ENCODE data around the gene G3BP1. TPM values are rescaled to one million over a fixed set of nuclear protein-coding genes. Genes with fewer than 3 reads are reported as not detected.

Gene G3BP1
- total RNA-seq, 1 experiment from 2014 or later = 400 TPM

DNA sequence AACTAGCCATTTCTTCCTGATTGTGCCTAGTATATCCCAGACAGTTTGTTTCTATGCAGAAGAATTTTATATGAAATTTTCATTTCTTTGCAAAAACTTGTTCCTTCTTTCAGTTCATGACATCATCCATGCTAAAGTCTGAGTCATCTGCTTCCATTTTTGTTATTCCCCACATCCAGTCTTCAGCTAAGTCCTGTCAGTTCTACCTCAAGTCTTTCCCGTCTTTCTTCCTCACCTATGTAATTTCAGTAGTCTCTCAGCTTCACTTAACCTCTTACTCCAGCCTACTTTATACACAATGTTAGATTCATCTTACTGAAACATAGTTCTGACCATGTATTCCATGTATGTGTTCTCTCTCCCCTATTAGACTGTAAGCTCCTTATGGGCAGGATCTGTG is 39.1 kb downstream of the G3BP1 start:
- Mint-ChIP-seq H3K4me1 (peaks cover 36% of the 10 kb centered on the region), H3K4me3 (no peak overlapping the region), H3K9me3 (no peaks in the 10 kb centered on the region), H3K36me3 (peaks cover 65% of the 10 kb centered on the region), H3K27ac (no peak overlapping the region), H3K27me3 (ENCODE audit: low read depth) (no peaks in the 10 kb centered on the region)
- DNase-seq (ENCODE audit: low spot score) (no peak), ATAC-seq (no peak)
- POLR2A ChIA-PET = no interaction called here
- CTCF ChIA-PET = no interaction called here
- TF ChIP-seq SP1 (CRISPR knock-in tag; conservative IDR thresholded peaks at IDR 0.05) = no peak
- TF ChIP-seq, protein P1, sequence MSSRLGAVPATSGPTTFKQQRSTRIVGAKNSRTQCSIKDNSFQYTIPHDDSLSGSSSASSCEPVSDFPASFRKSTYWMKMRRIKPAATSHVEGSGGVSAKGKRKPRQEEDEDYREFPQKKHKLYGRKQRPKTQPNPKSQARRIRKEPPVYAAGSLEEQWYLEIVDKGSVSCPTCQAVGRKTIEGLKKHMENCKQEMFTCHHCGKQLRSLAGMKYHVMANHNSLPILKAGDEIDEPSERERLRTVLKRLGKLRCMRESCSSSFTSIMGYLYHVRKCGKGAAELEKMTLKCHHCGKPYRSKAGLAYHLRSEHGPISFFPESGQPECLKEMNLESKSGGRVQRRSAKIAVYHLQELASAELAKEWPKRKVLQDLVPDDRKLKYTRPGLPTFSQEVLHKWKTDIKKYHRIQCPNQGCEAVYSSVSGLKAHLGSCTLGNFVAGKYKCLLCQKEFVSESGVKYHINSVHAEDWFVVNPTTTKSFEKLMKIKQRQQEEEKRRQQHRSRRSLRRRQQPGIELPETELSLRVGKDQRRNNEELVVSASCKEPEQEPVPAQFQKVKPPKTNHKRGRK (CRISPR knock-in tag; IDR thresholded peaks at IDR 0.05; ENCODE audit: borderline replicate concordance) = no peak

DNA sequence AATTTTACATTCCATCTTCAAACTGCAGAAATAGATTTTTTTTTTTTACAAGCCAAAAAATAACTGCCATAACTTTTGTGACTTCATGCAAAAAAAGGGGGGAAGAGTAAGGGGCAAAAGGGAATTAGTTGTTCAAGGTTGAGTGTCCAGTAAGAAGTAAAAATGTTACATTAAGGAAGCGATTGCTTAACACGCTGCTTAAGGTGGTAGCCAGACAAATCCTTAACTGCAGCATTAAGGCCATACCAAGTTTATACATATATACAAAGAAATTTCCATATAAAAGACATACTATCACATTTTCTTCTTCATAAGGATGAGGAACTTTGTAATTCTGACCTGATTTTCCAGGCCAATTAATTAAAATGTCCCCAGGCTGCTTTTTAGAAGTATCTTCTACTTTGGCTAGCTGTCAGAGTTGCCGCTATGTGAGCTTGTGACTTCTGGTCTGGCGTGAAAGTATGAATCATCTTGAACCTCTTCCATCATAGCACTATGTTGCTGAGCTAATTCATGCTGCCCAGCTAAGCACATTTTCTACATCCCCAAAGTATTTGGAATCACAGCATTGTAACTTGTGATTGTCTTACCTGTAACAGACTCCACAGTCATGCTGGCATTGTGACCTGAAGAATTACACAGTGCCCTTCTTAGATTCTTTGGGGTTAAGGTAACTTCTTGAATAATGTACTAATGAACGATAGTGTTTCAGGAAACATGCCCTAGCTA is 40.0 kb downstream of the G3BP1 start:
- ChIA-PET POLR2A (no interaction called here), CTCF (no interaction called here)
- Mint-ChIP-seq H3K27me3 (ENCODE audit: low read depth) (no peaks in the 10 kb centered on the region), H3K27ac (peak overlapping the region; percentile 62), H3K4me1 (peaks cover 44% of the 10 kb centered on the region), H3K36me3 (peaks cover 60% of the 10 kb centered on the region), H3K4me3 (no peak overlapping the region), H3K9me3 (no peaks in the 10 kb centered on the region)
- TF ChIP-seq MXD4 (CRISPR knock-in tag; IDR thresholded peaks at IDR 0.05; ENCODE audit: borderline replicate concordance) = no peak
- no peak for TF ChIP-seq NFATC4 (CRISPR knock-in tag; IDR thresholded peaks at IDR 0.05)
- TF ChIP-seq, protein P2, sequence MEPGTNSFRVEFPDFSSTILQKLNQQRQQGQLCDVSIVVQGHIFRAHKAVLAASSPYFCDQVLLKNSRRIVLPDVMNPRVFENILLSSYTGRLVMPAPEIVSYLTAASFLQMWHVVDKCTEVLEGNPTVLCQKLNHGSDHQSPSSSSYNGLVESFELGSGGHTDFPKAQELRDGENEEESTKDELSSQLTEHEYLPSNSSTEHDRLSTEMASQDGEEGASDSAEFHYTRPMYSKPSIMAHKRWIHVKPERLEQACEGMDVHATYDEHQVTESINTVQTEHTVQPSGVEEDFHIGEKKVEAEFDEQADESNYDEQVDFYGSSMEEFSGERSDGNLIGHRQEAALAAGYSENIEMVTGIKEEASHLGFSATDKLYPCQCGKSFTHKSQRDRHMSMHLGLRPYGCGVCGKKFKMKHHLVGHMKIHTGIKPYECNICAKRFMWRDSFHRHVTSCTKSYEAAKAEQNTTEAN (CRISPR knock-in tag; IDR thresholded peaks at IDR 0.05) = no peak
- no peak for TF ChIP-seq ZNF219 (CRISPR knock-in tag; IDR thresholded peaks at IDR 0.05; ENCODE audit: borderline replicate concordance)
- TF ChIP-seq, protein P3, sequence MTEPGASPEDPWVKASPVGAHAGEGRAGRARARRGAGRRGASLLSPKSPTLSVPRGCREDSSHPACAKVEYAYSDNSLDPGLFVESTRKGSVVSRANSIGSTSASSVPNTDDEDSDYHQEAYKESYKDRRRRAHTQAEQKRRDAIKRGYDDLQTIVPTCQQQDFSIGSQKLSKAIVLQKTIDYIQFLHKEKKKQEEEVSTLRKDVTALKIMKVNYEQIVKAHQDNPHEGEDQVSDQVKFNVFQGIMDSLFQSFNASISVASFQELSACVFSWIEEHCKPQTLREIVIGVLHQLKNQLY (CRISPR knock-in tag; IDR thresholded peaks at IDR 0.05) = no peak
- TF ChIP-seq, protein P4, sequence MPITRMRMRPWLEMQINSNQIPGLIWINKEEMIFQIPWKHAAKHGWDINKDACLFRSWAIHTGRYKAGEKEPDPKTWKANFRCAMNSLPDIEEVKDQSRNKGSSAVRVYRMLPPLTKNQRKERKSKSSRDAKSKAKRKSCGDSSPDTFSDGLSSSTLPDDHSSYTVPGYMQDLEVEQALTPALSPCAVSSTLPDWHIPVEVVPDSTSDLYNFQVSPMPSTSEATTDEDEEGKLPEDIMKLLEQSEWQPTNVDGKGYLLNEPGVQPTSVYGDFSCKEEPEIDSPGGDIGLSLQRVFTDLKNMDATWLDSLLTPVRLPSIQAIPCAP (CRISPR knock-in tag; IDR thresholded peaks at IDR 0.05) = no peak
- ATAC-seq (no peak), DNase-seq (ENCODE audit: low spot score) (no peak)

DNA sequence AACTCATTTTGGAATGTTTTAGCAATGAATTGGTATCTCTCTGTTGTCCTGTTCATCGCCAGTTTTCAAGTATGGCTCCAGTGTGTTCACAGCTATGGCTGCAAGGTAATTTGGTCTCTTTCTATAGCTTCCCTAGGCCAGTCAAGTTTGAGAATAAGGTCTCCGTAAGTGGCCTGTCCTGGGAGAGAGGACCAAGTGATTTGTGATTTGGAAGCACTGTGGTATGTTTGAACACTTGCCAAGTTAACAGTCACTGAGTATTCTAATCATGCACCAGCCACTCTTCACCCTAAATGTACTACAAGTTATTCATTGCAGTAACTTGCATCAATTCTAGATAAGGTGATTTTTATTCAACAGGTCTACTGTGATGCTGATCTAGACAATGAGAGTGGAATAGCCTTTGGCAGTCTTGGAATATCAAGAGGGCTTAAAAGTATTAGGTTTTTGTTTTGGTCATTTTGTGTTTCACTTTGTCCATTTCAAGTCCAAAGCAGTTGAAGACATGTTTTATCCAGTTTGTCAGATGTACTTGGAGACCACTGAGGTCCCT is 41.1 kb downstream of the G3BP1 start:
- CTCF ChIA-PET = no interaction called here
- no peak for TF ChIP-seq NFYB (CRISPR knock-in tag; conservative IDR thresholded peaks at IDR 0.05; ENCODE audit: low read depth)
- no peak for TF ChIP-seq ZNF219 (CRISPR knock-in tag; IDR thresholded peaks at IDR 0.05; ENCODE audit: borderline replicate concordance)
- TF ChIP-seq, protein P5, sequence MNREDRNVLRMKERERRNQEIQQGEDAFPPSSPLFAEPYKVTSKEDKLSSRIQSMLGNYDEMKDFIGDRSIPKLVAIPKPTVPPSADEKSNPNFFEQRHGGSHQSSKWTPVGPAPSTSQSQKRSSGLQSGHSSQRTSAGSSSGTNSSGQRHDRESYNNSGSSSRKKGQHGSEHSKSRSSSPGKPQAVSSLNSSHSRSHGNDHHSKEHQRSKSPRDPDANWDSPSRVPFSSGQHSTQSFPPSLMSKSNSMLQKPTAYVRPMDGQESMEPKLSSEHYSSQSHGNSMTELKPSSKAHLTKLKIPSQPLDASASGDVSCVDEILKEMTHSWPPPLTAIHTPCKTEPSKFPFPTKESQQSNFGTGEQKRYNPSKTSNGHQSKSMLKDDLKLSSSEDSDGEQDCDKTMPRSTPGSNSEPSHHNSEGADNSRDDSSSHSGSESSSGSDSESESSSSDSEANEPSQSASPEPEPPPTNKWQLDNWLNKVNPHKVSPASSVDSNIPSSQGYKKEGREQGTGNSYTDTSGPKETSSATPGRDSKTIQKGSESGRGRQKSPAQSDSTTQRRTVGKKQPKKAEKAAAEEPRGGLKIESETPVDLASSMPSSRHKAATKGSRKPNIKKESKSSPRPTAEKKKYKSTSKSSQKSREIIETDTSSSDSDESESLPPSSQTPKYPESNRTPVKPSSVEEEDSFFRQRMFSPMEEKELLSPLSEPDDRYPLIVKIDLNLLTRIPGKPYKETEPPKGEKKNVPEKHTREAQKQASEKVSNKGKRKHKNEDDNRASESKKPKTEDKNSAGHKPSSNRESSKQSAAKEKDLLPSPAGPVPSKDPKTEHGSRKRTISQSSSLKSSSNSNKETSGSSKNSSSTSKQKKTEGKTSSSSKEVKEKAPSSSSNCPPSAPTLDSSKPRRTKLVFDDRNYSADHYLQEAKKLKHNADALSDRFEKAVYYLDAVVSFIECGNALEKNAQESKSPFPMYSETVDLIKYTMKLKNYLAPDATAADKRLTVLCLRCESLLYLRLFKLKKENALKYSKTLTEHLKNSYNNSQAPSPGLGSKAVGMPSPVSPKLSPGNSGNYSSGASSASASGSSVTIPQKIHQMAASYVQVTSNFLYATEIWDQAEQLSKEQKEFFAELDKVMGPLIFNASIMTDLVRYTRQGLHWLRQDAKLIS (CRISPR knock-in tag; IDR thresholded peaks at IDR 0.05; ENCODE audit: borderline replicate concordance) = no peak
- no peak for TF ChIP-seq ZBTB21 (CRISPR knock-in tag; IDR thresholded peaks at IDR 0.05; ENCODE audit: borderline replicate concordance)
- no peak for TF ChIP-seq JAZF1 (CRISPR knock-in tag; IDR thresholded peaks at IDR 0.05)
- TF ChIP-seq SMAD4 (CRISPR knock-in tag; IDR thresholded peaks at IDR 0.05) = no peak
- TF ChIP-seq ZNF138 (CRISPR knock-in tag; conservative IDR thresholded peaks at IDR 0.05) = no peak
- TF ChIP-seq, protein P3 (CRISPR knock-in tag; IDR thresholded peaks at IDR 0.05) = no peak
- TF ChIP-seq, protein P6, sequence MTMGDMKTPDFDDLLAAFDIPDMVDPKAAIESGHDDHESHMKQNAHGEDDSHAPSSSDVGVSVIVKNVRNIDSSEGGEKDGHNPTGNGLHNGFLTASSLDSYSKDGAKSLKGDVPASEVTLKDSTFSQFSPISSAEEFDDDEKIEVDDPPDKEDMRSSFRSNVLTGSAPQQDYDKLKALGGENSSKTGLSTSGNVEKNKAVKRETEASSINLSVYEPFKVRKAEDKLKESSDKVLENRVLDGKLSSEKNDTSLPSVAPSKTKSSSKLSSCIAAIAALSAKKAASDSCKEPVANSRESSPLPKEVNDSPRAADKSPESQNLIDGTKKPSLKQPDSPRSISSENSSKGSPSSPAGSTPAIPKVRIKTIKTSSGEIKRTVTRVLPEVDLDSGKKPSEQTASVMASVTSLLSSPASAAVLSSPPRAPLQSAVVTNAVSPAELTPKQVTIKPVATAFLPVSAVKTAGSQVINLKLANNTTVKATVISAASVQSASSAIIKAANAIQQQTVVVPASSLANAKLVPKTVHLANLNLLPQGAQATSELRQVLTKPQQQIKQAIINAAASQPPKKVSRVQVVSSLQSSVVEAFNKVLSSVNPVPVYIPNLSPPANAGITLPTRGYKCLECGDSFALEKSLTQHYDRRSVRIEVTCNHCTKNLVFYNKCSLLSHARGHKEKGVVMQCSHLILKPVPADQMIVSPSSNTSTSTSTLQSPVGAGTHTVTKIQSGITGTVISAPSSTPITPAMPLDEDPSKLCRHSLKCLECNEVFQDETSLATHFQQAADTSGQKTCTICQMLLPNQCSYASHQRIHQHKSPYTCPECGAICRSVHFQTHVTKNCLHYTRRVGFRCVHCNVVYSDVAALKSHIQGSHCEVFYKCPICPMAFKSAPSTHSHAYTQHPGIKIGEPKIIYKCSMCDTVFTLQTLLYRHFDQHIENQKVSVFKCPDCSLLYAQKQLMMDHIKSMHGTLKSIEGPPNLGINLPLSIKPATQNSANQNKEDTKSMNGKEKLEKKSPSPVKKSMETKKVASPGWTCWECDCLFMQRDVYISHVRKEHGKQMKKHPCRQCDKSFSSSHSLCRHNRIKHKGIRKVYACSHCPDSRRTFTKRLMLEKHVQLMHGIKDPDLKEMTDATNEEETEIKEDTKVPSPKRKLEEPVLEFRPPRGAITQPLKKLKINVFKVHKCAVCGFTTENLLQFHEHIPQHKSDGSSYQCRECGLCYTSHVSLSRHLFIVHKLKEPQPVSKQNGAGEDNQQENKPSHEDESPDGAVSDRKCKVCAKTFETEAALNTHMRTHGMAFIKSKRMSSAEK (CRISPR knock-in tag; IDR thresholded peaks at IDR 0.05; ENCODE audit: borderline replicate concordance) = no peak
- H3K36me3 Mint-ChIP-seq = peaks cover 52% of the 10 kb centered on the region
- DNase-seq (ENCODE audit: low spot score) (no peak), ATAC-seq (no peak)
- H3K27ac Mint-ChIP-seq = no peak overlapping the region
- peaks cover 45% of the 10 kb centered on the region for H3K4me1 Mint-ChIP-seq
- H3K4me3 Mint-ChIP-seq = no peak overlapping the region
- no peaks in the 10 kb centered on the region for H3K27me3 Mint-ChIP-seq (ENCODE audit: low read depth)
- POLR2A ChIA-PET = no interaction called here
- no peaks in the 10 kb centered on the region for H3K9me3 Mint-ChIP-seq

Data from WTC11 (cell line).